Stimulated activated CD4-positive, alpha-beta T cell treated with anti-CD3 and anti-CD28 coated beads, TNF-alpha, amount 100 ng/mL, for 24 hours (primary cell): Measurements from ENCODE around the gene WNT9B.

Experiments used
- DNase-seq, 3 experiments: peaks; one replicate each; pipeline ENCODE4 v3.0.0-alpha.2; 2020; ENCODE audit warnings: low read depth in 3 of 3

WNT9B gene

GRCh38 chr17:46854515-46854914, 3.1 kb downstream of the WNT9B start:
- no peak for DNase-seq

- DNase-seq = no peak
Observed at GRCh38 chr17:46854948-46855347, 3.6 kb downstream of the WNT9B start.

GRCh38 chr17:46857600-46857999, 6.2 kb downstream of the WNT9B start:
- DNase-seq = no peak

- no peak for DNase-seq
Observed at GRCh38 chr17:46859996-46860395, 8.6 kb downstream of the WNT9B start.

- no peak for DNase-seq
Observed at GRCh38 chr17:46862949-46863348, 11.6 kb downstream of the WNT9B start.

- no peak for DNase-seq
Observed at GRCh38 chr17:46863383-46864121, 12.2 kb downstream of the WNT9B start.

GRCh38 chr17:46865100-46865499, 13.7 kb downstream of the WNT9B start:
- no peak for DNase-seq

- no peak for DNase-seq
Observed at GRCh38 chr17:46866325-46866724, 14.9 kb downstream of the WNT9B start.

- DNase-seq = no peak
Observed at GRCh38 chr17:46866747-46867146, 15.4 kb downstream of the WNT9B start.

- DNase-seq = no peak
Observed at GRCh38 chr17:46868689-46869187, 17.4 kb downstream of the WNT9B start.

GRCh38 chr17:46869296-46869695, 17.9 kb downstream of the WNT9B start:
- DNase-seq = no peak

GRCh38 chr17:46869975-46870803, 18.8 kb downstream of the WNT9B start:
- no peak for DNase-seq

- DNase-seq = no peak
Observed at GRCh38 chr17:46872421-46872820, 21.0 kb downstream of the WNT9B start.

GRCh38 chr17:46873941-46874645, 22.7 kb downstream of the WNT9B start:
- DNase-seq = no peak

- no peak for DNase-seq
Observed at GRCh38 chr17:46874906-46875305, 23.5 kb downstream of the WNT9B start.

GRCh38 chr17:46875849-46876352, 24.5 kb downstream of the WNT9B start:
- DNase-seq = no peak

GRCh38 chr17:46876353-46876887, 25.0 kb downstream of the WNT9B start:
- no peak for DNase-seq

GRCh38 chr17:46876926-46877325, 25.5 kb downstream of the WNT9B start:
- no peak for DNase-seq

GRCh38 chr17:46877466-46877865, 26.1 kb downstream of the WNT9B start:
- no peak for DNase-seq

GRCh38 chr17:46878055-46878454, 26.7 kb downstream of the WNT9B start:
- no peak for DNase-seq

GRCh38 chr17:46879101-46879500, 27.7 kb downstream of the WNT9B start:
- DNase-seq = no peak

GRCh38 chr17:46881015-46881414, 29.6 kb downstream of the WNT9B start:
- no peak for DNase-seq
